HG03457 (cell line): Measurements from ENCODE around the gene SPINK4.

Experiments used
- ATAC-seq: cut with Tn5 transposase; IDR thresholded peaks from one replicate; pipeline ENCODE4 v1.9.1; 2021; ENCODE audit warnings: moderate number of reproducible peaks; ENCODE audit not compliant: unreplicated experiment

Gene SPINK4

GRCh38 chr9:33290247-33291030 is 50.5 kb downstream of the SPINK4 start, which contains the start of gene NFX1:
NFX1 (plus strand) TSS chr9:33290516; CDS start chr9:33290573, 57 bp downstream.
- ATAC-seq = peak; percentile 84

DNA sequence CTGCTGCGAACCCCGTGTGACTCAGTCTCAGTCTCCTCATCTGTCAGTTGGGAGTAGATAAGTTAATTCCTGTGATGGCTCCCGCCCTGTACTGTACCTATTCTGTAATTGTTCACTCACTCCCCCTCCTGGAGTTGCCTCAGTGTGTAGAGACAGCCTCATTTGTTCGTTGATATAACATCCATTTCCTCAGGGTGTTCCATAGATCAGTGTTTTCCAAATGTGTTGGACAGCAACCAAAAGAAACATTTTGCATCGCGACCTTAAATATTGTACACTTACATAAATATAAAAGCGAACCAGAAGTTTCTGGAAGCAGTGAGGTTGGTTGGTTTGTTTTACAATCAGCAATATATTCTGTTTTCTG is 51.0 kb downstream of the SPINK4 start:
- ATAC-seq = no peak

GRCh38 chr9:33291901-33292300 is 51.9 kb downstream of the SPINK4 start:
- ATAC-seq = no peak

GRCh38 chr9:33293782-33294181 is 53.8 kb downstream of the SPINK4 start:
- ATAC-seq = no peak

DNA sequence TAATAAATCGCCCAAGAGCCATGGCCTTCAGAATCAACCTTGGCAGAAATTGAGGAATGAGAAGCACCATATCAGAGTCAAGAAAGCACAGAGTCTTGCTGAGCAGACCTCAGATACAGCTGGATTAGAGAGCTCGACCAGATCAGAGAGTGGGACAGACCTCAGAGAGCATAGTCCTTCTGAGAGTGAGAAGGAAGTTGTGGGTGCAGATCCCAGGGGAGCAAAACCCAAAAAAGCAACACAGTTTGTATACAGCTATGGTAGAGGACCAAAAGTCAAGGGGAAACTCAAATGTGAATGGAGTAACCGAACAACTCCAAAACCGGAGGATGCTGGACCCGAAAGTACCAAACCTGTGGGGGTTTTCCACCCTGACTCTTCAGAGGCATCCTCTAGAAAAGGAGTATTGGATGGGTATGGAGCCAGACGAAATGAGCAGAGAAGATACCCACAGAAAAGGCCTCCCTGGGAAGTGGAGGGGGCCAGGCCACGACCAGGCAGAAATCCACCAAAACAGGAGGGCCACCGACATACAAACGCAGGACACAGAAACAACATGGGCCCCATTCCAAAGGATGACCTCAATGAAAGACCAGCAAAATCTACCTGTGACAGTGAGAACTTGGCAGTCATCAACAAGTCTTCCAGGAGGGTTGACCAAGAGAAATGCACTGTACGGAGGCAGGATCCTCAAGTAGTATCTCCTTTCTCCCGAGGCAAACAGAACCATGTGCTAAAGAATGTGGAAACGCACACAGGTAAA is 54.9 kb downstream of the SPINK4 start:
- no peak for ATAC-seq

DNA sequence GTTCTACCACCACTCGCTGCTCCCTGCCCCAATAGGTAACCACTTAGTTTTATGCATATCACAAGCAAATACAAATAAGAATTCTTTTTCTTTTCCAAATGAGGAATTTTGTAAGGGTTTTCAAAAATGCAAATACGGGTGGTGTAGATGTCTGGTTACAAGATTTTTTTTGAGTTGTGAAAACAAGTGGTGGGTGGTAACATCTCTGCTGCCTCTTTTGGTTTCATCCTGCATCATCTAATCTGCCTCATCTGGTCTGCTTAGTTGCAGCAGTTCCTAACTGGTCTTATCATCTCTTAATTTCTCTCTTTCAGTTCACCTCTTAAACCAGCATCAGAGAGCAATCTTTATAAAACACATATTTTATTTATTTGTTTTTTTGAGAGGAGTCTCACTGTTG is 55.6 kb downstream of the SPINK4 start:
- no peak for ATAC-seq

DNA sequence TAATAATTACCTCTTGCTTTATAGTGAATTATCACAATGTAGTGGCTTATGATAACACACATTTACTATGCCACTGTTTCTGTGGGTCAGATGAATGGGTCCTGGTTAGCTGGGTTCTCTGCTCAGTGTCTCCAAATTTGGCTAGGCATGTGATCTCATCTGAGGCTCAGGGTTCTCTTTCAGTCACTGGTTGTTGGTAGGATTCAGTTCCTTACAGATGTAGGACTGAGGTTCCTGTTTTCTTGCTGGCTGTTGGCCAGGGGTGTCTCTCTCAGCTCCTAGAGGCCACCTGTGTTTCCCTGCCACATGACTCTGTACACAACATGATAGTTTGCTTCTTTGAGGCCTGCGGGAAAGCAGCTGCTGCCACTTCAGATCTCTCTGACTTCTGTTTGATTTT is 57.5 kb downstream of the SPINK4 start:
- ATAC-seq = peak; percentile 89
